GM13977 (cell line): Measurements from ENCODE around the gene PFDN6.

Experiments
- DNase-seq: peaks from one replicate; pipeline ENCODE4 v3.0.0; 2012; ENCODE audit warnings: low spot score
- in situ Hi-C: fragments of 300-500 bp; cut with MboI; formaldehyde crosslinking; loops from one replicate; pipeline ENCODE4 v1.12.0; 2022; ENCODE audit warnings: low sequenced_read_pairs, low pct_unique_long_range_greater_than_20kb, mixed read lengths, inconsistent platforms; ENCODE audit not compliant: unreplicated experiment
- TF ChIP-seq, protein P1 (sequence below): IDR thresholded peaks from 2 replicates; pipeline ENCODE4 v1.5.1; 2012; ENCODE audit warnings: mild to moderate bottlenecking, control low read depth; ENCODE audit not compliant: insufficient read depth; ENCODE audit errors: extremely low read depth, missing control alignments

The PFDN6 gene

GRCh38 chr6:33304216-33304615, 14.8 kb downstream of the PFDN6 start:
- DNase-seq, result no peak
- TF ChIP-seq, protein P1, sequence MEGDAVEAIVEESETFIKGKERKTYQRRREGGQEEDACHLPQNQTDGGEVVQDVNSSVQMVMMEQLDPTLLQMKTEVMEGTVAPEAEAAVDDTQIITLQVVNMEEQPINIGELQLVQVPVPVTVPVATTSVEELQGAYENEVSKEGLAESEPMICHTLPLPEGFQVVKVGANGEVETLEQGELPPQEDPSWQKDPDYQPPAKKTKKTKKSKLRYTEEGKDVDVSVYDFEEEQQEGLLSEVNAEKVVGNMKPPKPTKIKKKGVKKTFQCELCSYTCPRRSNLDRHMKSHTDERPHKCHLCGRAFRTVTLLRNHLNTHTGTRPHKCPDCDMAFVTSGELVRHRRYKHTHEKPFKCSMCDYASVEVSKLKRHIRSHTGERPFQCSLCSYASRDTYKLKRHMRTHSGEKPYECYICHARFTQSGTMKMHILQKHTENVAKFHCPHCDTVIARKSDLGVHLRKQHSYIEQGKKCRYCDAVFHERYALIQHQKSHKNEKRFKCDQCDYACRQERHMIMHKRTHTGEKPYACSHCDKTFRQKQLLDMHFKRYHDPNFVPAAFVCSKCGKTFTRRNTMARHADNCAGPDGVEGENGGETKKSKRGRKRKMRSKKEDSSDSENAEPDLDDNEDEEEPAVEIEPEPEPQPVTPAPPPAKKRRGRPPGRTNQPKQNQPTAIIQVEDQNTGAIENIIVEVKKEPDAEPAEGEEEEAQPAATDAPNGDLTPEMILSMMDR, result no peak
- in situ Hi-C loops, result no loop called here

DNA sequence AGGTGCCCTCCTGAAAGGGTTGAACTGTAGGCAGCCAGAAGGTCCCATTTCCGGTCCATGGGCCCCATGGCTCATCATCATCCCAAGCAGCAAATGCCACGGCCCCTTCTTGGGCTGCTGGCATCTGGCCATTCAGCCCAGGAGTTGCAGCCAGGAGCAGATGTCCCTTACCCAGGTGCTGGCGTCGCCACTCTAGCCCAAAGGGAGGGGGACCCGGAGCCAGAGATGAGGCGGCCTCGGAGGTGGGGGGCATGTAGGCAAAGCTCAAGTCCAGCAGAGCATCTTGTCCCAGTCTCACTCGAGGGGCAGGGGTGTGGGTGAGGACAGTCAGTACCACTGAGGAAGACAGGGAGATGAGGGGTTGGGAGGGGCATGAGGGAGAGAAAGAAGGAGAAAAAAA, 15.7 kb downstream of the PFDN6 start:
- in situ Hi-C loops, result no loop called here
- TF ChIP-seq, protein P1, result no peak
- no peak for DNase-seq

- in situ Hi-C loops, result no loop called here
- TF ChIP-seq, protein P1, result no peak
- DNase-seq, result no peak
Measured at GRCh38 chr6:33306356-33306755, 17.0 kb downstream of the PFDN6 start.

DNA sequence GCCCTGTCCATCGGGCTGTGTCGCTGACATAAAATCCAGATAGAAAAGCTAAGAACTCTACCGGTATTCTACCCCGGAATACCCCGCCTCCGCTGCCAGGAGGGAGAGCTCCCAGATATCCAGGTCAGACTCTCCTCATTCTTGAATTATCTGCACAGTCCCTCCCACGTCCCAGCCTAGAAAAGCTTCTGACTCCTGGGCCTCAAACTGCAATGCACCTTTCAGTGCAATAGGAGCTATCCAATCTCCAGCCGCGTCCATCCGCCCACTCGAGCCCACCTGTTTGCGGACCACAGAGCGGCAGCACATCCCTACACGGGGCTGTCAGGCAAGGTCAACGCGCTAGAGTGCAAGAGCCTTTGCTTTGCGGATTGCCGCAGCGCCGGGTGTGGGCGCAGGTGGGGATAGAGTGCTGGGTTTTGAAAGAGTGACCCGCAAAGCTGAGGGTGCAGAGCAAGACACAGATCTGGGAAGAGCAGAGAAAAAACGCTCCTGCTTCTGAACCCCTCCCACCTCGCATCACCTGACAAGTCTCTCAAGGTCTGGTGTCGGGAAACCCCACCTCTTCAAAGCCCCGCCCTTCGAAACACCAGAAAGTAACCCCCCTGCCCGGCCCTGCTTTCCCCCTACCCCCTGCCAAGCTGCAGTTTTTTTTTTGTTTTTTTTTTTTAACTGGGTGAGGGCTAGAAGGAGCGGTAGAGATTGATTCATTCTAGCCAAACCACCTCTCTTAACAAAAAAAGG, 23.1 kb downstream of the PFDN6 start:
- peak; percentile 89 for DNase-seq
- in situ Hi-C loops, result no loop called here
- TF ChIP-seq, protein P1, result no peak

- TF ChIP-seq, protein P1, result peak; percentile 11
- no peak for DNase-seq
- in situ Hi-C loops, result no loop called here
Measured at GRCh38 chr6:33313105-33313708, 23.8 kb downstream of the PFDN6 start.

- DNase-seq, result peak; percentile 89
- TF ChIP-seq, protein P1, result no peak
- in situ Hi-C loops, result no loop called here
Measured at GRCh38 chr6:33313709-33314514, 24.5 kb downstream of the PFDN6 start, which contains the start of gene TAPBP. Gene TAPBP (minus strand): TSS chr6:33314078. CDS start chr6:33314041, 37 bp downstream.
